Uterus (tissue), 2 donors: ENCODE results near the gene TIMP1.

Source experiments
- CTCF ChIP-seq, 4 experiments: fragments of 200-600 bp in 2 of 4; fragments of 450-650 bp in 2 of 4; sonication (generic) in 2 of 4; IDR thresholded peaks; one replicate each; pipeline ENCODE4 v1.5.1; 2016 to 2019; ENCODE audit warnings: antibody characterized with exemption in 4 of 4, mild to moderate bottlenecking in 2 of 4, moderate library complexity in 1 of 4
- POLR2A ChIP-seq, 2 donors: fragments of 450-650 bp; IDR thresholded peaks; one replicate each; pipeline ENCODE4 v1.6.1; 2016; ENCODE audit warnings: antibody characterized with exemption in 2 of 2, mild to moderate bottlenecking in 1 of 2, moderate library complexity in 1 of 2

GRCh38 chrX:47577901-47578300, 4.3 kb upstream of the TIMP1 start:
- TF ChIP-seq CTCF (IDR thresholded peaks at IDR 0.05): no peak
- TF ChIP-seq POLR2A (IDR thresholded peaks at IDR 0.05): no peak
